NCI-H2171 (cell line): ENCODE results near the gene TPCN2.
"Not testable (repeated sequence)": the region's sequence is repeated elsewhere in the genome, so short reads cannot be mapped to it uniquely, and the experiment has no call there.

ENCODE experiments used
- DNase-seq: peaks from one replicate; lab custom pipeline; 2025; lab: John Stamatoyannopoulos, UW

The TPCN2 gene

GRCh38 chr11:69048694-69049489, at the start of gene TPCN2:
TSS of gene TPCN2 (plus strand) at chr11:69048932. CDS start at chr11:69048998, 66 bp downstream.
- peak; percentile 92 for DNase-seq

- DNase-seq: no peak
Measured at GRCh38 chr11:68999093-68999747, 49.5 kb upstream of the TPCN2 start.

DNA sequence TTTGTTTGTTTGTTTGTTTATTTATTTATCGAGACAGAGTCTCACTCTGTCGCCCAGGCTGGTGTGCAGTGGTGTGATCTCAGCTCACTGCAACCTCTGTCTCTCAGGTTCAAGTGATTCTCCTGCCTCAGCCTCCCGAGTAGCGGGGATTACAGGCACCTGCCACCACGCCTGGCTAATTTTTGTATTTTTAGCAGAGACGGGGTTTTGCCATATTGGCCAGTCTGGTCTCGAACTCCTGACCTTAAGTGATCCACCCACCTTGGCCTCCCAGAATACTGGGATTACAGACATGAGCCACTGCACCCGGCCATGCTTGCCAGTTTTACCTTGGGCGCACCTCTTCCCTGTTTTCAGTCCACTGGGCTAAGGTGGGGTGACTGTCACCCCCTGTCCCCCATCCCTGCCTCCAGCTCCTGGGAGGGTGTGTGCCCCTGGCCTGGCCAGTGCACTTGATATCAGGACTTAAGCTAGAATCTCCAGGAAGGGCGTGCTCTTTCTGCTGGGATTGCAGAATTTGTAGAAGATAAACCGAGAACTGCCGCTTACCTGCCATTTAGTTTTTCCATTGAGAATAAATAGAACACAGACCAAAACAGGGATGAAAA, 48.9 kb upstream of the TPCN2 start:
- not testable (repeated sequence) for DNase-seq

- no peak for DNase-seq
Measured at GRCh38 chr11:69000391-69000790, 48.3 kb upstream of the TPCN2 start.

DNA sequence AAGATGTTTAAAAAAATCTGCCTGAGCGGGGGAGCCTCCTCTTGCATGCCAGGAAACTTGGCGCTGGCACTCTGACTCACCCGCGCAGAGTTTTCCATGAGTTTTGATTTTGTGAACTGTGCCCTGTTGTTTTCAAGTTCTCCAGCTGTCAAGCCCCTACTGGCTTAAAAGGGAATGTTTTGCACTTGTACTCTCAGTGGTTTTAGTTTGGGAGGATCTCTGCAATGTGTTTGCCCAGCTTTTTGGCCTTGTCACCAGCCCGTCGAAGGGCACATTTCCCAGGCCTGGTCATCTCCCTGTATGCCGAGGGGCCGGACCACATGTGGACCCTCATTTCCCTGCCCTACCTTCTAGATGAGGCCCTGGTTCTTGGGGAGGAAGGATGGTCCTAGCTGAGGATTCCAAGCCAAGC, 47.9 kb upstream of the TPCN2 start:
- peak; percentile 9 for DNase-seq

DNA sequence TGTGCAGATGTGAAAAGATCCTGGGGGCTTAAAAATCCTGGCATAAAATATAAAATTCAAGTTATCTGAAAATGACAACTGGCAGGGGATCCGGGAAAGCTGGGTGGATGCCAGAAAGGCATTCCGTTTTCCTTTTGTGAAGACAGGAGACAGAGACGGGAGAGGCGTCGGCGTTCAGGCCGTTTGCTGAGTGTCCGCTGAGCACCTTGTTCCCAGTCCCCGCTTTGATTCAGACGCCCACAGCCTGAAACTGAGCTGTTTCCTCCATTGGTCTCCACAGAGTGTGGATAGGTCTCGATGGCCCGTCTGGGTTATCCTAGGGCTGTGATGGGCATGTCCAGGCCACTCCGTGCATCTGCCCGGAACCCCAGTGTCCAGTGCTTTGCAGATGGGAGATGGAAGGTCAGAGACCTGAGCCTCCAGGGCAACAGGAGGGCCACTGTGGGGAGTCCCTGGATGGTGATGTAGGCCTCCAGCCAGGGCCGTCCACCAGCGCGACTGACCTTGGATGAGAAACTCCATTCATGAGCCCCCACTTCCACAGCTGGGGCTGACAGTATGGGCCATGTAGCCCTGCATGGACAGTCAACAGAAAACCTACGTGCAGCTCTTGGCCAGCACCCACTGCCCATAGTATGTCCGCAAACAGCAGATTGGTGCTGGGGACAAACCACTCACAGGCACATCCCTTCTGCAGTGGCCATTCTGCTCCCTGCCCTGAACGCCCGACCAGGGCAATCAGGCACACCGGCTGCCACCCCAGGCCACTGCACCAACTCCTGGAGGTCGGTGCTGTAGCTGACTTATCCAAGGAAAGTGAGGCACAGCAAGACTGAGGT, 47.3 kb upstream of the TPCN2 start:
- DNase-seq: no peak

GRCh38 chr11:69002110-69002569, 46.6 kb upstream of the TPCN2 start:
- no peak for DNase-seq

GRCh38 chr11:69002570-69003231, 46.0 kb upstream of the TPCN2 start:
- DNase-seq: no peak

DNA sequence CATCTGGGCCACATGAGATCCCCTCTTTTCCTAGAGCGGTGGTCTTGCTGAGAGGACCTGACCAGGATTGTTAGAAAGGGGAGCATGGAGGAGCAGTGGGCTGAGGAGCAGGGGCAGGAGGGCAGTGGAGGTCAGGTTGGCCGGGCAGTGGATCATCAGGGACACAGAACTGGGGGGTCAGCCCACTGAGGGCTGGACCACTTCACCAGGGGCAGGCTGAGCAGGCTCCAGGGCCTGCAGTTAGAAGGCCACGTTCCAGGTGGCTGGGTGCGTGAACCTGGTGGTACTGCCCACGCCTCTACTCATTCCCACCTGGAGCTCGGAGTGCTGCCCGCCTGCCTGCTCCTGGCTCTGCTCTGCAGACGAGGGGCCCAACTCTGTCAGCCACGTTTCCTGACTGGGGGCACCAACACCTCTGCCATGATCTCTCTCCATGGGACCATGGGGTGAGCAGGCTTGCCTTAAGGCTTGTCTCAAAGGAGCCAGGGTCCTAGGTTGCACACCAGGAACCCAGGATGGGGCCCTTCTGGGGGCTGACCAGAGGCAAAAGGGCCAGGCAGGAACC, 45.3 kb upstream of the TPCN2 start:
- DNase-seq: no peak

GRCh38 chr11:69003866-69004367, 44.8 kb upstream of the TPCN2 start:
- DNase-seq: no peak

- DNase-seq: no peak
Measured at GRCh38 chr11:69004411-69005182, 44.1 kb upstream of the TPCN2 start.

- DNase-seq: no peak
Measured at GRCh38 chr11:69005183-69005630, 43.5 kb upstream of the TPCN2 start.

DNA sequence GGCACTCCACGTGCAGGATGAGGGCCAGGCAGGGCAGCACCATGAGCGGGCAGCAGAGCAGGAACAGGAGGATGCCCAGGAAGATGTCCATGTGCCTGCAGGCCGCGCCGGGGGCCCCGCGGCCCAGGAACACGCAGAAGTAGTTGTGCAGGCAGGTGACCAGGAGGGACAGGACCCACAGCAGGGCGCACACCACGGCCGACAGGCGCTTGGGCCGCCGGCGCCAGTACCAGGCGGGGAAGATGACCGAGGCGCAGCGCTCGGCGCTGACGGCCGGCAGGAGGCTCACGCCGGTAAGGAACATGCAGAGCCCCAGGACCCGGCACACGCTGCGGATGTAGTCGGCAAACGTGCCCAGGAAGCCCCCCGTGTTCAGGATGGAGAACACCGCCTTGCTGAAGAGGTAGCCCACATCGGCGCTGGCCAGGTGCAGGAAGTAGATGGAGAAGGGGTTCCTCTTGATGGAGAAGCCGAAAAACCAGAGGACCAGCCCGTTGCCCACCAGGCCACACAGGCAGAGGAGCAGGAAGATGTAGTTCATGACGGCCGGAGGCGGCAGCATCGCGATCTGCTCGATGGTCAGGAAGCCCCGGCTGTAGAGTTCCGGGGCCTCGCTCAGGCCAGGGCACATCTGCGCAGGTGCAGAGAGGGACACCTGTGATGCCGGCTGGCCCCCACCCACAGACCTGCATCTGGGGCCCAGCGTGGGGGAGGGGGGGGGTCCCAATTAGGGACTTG, 42.9 kb upstream of the TPCN2 start:
- no peak for DNase-seq

DNA sequence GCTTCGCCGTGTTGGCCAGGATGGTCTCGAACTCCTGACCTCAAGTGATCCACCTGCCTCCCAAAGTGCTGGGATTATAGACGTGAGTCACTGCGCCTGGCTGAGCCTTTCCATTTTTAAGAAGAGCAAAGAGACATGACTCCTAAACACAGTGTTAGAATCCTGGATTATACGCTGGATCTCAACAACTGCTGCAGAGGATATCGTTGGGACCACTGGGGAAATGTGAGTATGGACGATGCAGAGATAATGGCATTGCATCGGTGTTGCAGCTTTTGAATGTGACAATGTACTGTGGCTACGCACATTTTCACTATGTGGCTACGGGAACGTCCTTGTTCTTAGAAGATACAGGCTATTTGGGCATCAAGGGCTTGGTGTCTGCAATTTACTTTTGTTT, 41.9 kb upstream of the TPCN2 start:
- no peak for DNase-seq

DNA sequence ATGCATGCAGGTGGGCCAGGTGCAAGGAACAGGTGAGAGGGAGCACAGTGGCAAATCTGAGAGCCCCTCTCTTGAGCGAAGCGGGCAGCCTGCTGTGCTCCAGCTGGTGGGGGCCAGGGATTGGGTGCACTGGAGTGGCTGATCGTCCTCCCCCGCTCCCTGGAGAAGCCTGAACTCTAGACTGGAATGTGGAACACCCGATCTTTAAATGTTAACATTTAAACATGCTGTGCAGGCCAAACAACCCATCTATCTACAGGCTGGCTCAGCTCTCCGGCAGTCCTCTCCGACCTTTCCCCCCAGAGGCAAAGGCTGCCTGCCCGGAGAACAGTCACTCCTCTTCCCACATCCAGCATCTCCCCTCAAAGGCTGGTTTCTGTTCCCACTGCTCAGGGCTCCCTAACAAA, 40.8 kb upstream of the TPCN2 start:
- DNase-seq: peak; percentile 19

DNA sequence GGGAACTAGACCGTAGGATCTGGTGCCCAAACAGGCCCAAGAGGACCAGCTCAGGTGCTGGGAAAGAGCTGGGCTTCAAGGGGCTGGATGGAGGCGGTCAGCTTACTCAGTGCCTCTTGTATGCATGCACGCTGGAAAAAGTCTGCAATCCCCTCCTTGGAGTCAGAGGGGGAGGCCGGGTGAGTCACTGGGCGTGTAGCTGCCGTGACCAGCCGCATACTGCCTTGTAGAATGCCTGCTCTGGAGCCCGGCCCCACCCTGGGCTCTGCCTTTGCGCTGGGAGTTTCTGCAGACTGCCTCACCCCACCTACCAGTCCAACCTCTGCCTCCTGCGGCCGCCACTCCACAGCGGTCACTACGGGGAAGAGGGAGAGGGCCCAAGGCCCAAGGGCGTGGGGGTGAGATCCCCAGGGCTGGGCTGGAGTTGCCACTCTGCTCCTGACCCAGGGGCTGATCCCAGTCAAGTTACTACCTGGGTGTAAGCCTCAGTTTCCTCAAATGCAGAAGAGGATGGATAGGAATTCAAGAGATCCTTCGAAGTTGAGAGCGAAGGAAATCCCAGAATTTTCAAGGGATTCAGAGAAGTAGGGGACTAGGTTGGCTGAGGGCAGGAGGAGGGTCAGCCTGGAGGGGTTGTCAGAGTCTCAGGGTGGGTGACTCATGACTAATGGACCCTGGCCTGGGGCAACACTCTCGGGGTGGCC, 39.8 kb upstream of the TPCN2 start:
- DNase-seq: no peak

DNA sequence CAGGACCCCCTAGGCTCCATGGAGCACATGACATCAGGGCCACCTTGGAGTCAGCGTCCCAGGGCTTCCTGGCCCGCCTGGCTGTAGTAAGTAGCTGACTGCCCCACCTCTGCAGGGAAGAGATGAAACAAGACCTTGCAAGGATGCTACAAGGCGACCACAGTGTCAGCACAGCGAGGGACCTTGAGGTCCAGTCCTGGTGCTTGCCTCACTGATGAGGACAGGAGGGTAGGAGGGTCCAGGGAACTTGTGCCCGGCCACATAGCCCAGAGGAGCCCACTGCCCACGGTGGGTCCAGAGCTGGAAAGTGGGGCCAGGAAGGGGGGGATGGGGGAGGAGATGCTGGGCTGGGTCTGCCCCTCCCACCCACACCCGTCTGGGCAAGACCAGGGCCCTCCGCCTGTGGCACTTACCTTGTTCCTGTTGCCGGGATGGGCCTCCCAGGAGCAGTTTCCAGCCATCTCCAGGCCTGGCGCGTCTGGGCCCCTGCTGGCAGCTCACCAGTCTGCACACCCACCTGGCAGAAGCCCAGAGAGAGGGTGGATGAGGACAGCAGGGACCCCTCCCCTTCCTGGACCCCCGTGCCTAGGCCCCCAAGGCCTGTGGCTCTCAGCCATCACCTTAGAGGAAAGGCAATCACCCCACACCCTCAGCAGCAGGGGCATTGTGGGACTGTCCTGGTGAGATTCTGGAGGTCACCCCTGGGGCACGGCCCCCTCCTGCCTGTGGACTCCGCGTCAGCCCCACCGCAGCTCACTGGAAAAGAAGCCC, 39.1 kb upstream of the TPCN2 start:
- DNase-seq: no peak

- DNase-seq: no peak
Measured at GRCh38 chr11:69010361-69010891, 38.3 kb upstream of the TPCN2 start.
